ENCODE data around the gene DDIT4L.
"Not testable (repeated sequence)": the region's sequence is repeated elsewhere in the genome, so short reads cannot be mapped to it uniquely, and the experiment has no call there.

DNA sequence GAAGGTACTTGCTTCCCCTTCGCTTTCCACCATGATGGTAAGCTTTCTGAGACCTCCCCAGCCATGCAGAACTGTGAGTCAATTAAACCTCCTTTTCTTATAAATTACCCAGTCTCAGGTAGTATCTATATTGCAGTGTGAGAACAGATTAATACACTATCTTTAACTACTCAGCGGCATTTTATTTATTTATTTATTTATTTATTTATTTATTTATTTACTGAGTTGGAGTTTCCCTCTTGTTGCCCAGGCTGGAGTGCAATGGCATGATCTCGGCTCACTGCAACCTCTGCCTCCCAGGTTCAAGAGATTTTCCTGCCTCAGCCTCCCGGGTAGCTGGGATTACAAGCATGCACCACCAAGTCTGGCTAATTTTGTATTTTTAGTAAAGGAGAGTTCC lies 52.9 kb downstream of the DDIT4L start:
- TF ChIP-seq, protein P1, sequence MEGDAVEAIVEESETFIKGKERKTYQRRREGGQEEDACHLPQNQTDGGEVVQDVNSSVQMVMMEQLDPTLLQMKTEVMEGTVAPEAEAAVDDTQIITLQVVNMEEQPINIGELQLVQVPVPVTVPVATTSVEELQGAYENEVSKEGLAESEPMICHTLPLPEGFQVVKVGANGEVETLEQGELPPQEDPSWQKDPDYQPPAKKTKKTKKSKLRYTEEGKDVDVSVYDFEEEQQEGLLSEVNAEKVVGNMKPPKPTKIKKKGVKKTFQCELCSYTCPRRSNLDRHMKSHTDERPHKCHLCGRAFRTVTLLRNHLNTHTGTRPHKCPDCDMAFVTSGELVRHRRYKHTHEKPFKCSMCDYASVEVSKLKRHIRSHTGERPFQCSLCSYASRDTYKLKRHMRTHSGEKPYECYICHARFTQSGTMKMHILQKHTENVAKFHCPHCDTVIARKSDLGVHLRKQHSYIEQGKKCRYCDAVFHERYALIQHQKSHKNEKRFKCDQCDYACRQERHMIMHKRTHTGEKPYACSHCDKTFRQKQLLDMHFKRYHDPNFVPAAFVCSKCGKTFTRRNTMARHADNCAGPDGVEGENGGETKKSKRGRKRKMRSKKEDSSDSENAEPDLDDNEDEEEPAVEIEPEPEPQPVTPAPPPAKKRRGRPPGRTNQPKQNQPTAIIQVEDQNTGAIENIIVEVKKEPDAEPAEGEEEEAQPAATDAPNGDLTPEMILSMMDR (IDR thresholded peaks at IDR 0.05): not testable (repeated sequence)
- TF ChIP-seq POLR2A (IDR thresholded peaks at IDR 0.05): not testable (repeated sequence)

Data from Peyer's patch (tissue), 4 donors.